Activated naive CD4-positive, alpha-beta T cell treated with Interleukin-2 at 50 U/mL for 16 hours (primary cell): ENCODE measurements around the gene PRSS50.

Source experiments
- DNase-seq: peaks from one replicate; pipeline ENCODE4 v3.0.0-alpha.2; 2020

The PRSS50 gene

GRCh38 chr3:46724424-46724823 lies 6.8 kb upstream of the PRSS50 start:
- no peak for DNase-seq

- DNase-seq: no peak
Measured at GRCh38 chr3:46722443-46722842, 4.8 kb upstream of the PRSS50 start.

GRCh38 chr3:46721009-46721408 lies 3.3 kb upstream of the PRSS50 start:
- DNase-seq: no peak

- no peak for DNase-seq
Measured at GRCh38 chr3:46719735-46720271, 2.1 kb upstream of the PRSS50 start.

GRCh38 chr3:46719044-46719565 lies 1.4 kb upstream of the PRSS50 start:
- DNase-seq: no peak

- DNase-seq: no peak
Measured at GRCh38 chr3:46716461-46717441, 918 bp downstream of the PRSS50 start.

GRCh38 chr3:46715507-46716175 lies 2.0 kb downstream of the PRSS50 start:
- no peak for DNase-seq

GRCh38 chr3:46714728-46715506 lies 2.8 kb downstream of the PRSS50 start:
- no peak for DNase-seq

GRCh38 chr3:46713898-46714552 lies 3.6 kb downstream of the PRSS50 start:
- DNase-seq: peak; percentile 28

GRCh38 chr3:46713050-46713897 lies 4.4 kb downstream of the PRSS50 start:
- no peak for DNase-seq

GRCh38 chr3:46712191-46713049 lies 5.2 kb downstream of the PRSS50 start:
- no peak for DNase-seq

- no peak for DNase-seq
Measured at GRCh38 chr3:46711760-46712159, 5.9 kb downstream of the PRSS50 start.

- DNase-seq: no peak
Measured at GRCh38 chr3:46711305-46711704, 6.4 kb downstream of the PRSS50 start.

GRCh38 chr3:46710671-46711295 lies 6.9 kb downstream of the PRSS50 start:
- DNase-seq: no peak

- DNase-seq: no peak
Measured at GRCh38 chr3:46710229-46710628, 7.4 kb downstream of the PRSS50 start.

GRCh38 chr3:46709721-46710120 lies 7.9 kb downstream of the PRSS50 start:
- no peak for DNase-seq

- DNase-seq: no peak
Measured at GRCh38 chr3:46709157-46709654, 8.5 kb downstream of the PRSS50 start.

- DNase-seq: no peak
Measured at GRCh38 chr3:46708401-46709156, 9.1 kb downstream of the PRSS50 start.

- no peak for DNase-seq
Measured at GRCh38 chr3:46707601-46708011, 10.1 kb downstream of the PRSS50 start.
